Hematopoietic multipotent progenitor cell treated with erythropoietin and hydrocortisone succinate and interleukin-3 and kit ligand, for 8 days (in vitro differentiated cells): Measurements from ENCODE around the gene DIRAS3.
"Not testable (repeated sequence)": the region's sequence is repeated elsewhere in the genome, so short reads cannot be mapped to it uniquely, and the experiment has no call there.

ENCODE experiments used
- DNase-seq: peaks from one replicate; pipeline ENCODE4 v3.0.0-alpha.2; 2015

Gene DIRAS3

GRCh38 chr1:68049941-68050878, at the start of gene DIRAS3:
DIRAS3 (minus strand) TSS chr1:68050627; CDS start chr1:68047297, 3,330 bp downstream.
- DNase-seq = no peak

DNA sequence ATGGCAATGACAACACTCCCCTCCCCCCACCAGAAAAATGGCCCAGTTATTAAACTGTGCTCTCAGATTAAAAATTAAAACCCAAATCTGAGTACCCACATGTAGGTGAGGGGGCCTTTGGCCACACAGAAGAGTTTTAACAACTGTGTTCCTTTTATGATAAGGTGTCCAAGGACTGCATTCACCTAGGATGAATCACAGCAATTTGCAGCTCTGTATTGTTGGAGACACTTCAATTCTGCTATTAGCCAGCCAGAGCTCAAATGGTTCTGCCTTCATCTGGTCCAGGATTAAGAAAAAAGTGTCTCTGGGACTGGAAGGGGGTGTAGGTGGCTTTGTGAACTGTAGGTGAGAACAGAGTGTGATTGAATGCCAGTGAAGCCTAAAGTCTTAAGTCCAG, 43.3 kb upstream of the DIRAS3 start:
- DNase-seq = no peak

DNA sequence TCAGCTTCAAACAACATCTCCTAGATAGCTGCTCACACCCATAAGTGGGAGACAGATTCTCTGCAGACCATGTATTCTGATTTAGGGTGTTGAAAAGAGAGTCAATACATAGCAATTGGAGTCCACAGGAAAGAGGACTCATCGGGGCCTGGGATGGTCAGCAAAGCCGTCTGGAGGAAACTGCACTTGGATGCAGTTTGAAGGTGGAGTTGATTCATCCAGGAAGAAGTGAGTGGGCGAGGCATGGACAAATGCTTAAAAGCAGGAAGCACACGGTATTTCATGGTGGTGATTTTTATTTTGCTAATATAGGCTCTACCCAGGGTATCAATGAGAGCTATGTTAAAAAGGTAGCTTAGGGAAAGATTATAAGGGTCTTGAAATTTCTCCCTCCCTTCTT, 36.8 kb upstream of the DIRAS3 start:
- DNase-seq = no peak

GRCh38 chr1:68085752-68086151, 35.3 kb upstream of the DIRAS3 start:
- DNase-seq = no peak

DNA sequence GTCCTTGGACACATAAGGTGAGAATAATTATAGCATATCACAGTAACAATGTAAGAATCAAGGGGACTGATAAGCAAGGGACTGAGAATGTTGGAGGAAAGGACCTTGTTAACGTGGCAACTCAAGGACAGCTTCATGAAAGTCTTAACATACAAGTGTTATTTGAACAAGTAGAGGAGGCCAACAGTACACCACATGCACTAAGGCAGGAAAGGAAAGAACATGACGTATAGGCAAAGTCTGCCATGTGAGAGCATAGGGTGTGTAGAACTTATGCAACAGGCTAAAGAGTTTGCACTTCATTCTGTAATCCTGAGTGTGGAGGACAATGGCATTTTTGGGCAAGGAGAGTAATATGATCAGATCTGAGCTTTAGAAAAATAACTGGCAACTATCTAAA, 33.3 kb upstream of the DIRAS3 start:
- DNase-seq = no peak

- no peak for DNase-seq
Measured at GRCh38 chr1:68081775-68082283, 31.4 kb upstream of the DIRAS3 start.

DNA sequence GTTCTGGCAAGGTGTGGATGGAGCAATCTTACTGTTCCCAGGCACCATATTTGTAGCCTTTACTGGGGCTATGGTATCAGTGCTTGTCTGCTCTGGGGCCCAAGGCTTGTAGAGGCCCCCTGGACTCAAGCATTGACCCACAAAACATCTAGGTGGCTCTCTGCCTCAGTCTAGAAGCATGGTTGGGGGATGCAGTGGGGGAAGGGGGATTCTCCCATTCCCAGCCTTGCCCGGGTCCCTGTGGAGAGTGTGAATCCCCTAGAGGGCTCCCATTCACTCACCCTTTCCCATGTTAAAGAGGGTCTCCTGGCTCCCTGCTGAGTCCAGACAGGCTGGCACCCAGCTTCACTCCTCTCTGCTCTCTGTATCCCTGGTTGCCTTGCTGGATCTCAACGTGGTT, 28.2 kb upstream of the DIRAS3 start:
- no peak for DNase-seq

GRCh38 chr1:68074472-68074871, 24.0 kb upstream of the DIRAS3 start:
- DNase-seq = no peak

- DNase-seq = no peak
Measured at GRCh38 chr1:68065766-68066165, 15.3 kb upstream of the DIRAS3 start.

DNA sequence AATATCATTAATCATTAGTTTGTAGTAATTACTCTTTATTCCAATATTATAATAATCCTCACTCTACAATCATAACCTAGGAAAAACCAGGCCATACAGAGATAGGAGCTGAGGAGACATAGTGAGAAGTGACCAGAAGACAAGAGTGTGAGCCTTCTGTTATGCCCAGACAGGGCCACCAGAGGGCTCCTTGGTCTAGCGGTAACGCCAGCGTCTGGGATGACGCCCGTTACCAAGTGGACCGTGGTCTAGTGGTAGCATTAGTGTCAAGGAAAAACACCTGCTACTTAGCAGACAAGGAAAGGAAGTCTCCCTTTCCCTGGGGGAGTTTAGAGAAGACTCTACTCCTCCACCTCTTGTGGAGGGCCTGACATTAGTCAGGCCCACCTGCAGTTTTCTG, 7.6 kb upstream of the DIRAS3 start:
- not testable (repeated sequence) for DNase-seq

DNA sequence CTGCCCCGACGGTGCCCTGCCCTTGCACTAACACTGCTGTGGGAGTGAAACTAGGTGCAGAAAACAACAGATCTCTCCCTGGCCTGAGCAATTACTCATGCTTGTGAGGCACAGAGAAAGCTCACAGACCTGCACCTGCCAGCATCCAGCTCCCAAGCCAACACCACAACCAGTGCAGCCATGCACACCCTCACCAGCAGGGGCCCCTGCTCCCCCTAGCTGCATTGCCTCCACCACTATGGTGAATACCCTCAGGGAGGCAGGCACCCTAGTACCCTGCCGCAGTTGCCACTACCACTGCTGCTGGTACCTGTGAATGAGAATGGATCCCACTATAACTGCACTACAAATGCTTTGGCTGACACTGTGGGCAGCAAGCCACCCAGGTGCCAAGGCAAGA, 7.1 kb upstream of the DIRAS3 start:
- no peak for DNase-seq

DNA sequence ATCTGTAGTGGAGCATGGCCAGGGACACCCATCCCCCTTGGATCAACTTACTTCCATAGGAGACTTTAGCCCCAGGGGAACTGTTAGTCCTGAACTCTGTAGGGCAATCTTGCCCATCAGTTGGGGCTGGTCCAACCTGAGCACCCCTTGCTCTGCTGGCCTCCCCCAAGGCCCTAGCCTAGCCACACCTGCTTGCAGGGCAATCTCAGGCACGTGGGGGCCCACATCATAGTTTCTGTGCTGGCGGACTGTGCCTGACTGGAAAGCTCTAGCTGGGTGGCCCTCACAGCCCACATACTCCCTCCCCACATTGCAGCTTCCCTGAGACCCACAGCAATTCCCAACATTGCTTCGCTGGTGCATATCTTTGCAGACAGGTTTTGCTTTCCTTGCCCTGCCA, 6.6 kb upstream of the DIRAS3 start:
- DNase-seq = no peak

GRCh38 chr1:68051475-68051874, 1.0 kb upstream of the DIRAS3 start:
- DNase-seq = no peak

DNA sequence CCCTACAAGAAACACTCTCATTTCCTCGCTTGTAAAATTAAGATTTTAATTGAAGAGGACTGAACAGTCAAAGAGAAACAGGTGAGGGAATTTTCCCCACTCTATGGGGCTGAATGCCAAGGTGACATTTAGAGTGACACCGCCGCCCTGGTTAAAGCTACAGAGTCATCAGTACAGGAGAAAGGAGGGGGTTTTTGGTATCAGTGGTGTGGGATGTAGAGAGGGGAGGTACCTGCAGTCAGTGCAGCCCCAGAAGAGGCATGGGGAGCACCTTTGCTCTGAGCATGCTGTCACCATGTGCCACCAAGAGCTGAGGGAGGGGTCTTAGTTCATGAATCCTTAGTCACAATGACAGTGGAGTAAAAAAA, 2.8 kb downstream of the DIRAS3 start:
- no peak for DNase-seq

- DNase-seq = no peak
Measured at GRCh38 chr1:68046885-68047658, 3.4 kb downstream of the DIRAS3 start.

DNA sequence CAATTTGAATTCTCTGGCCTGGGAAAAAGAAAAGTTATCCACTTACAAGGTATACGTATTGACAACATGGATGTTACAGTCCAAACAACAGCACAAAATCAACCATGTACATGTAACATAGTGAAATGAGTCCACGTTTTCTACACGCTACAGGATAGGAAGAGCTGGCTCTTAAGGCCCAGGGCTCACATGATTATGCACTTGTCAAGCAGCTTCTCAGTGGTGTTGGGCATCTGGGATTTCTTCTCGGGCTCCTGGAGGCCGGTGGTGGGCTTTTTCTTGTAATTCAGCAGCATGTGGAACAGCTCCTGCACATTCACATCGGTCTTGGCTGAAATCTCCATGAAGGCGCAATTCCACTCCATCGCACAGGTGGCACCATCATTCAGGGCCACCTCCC, 4.0 kb downstream of the DIRAS3 start:
- DNase-seq = no peak

GRCh38 chr1:68045511-68046180, 4.8 kb downstream of the DIRAS3 start:
- no peak for DNase-seq

- no peak for DNase-seq
Measured at GRCh38 chr1:68043443-68044090, 6.9 kb downstream of the DIRAS3 start.

DNA sequence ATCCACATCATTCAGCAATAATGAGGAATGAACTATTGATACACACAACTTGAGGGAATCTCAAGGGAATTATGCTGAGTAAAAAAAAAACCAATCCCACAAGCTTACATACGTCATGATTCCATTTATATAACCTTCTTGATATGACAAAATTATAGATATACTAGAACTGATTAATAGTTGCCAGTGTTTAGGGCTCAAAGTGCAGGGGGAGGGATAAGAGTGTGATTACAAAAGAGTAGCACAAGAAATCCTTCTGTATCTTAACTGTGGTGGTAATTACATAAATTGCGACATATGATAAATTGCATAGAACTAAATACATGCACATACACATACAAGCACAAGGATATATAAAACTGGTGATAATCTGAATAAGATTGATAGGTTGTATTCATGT, 13.5 kb downstream of the DIRAS3 start:
- no peak for DNase-seq

- DNase-seq = no peak
Measured at GRCh38 chr1:68029444-68029843, 21.0 kb downstream of the DIRAS3 start.

DNA sequence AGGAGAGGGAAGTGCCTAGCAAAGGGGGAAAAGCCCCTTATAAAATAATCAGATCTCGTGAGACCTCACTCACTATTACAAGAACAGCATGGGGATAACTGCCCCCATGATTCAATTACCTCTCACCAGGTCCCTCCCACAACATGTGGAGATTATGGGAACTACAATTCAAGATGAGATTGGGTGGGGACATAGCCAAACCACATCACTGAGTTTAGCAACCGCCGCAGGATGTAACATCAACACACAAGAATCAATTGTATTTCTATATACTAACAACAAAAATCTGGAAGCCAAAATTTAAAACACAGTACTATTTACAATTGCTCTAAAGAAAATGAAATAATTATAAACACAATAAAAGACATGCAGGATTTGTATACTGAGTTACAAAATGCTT, 21.9 kb downstream of the DIRAS3 start:
- no peak for DNase-seq

GRCh38 chr1:68024635-68025338, 25.6 kb downstream of the DIRAS3 start:
- DNase-seq = no peak
